Measurements from ENCODE around the gene IGSF3. TPM values are rescaled to one million over a fixed set of nuclear protein-coding genes. Genes with fewer than 3 reads are reported as not detected.

The IGSF3 gene
- total and polyA plus RNA-seq, 9 donors = 0.38 to 2.1 (median 1.0) TPM

GRCh38 chr1:116571215-116571919 is 96.2 kb downstream of the IGSF3 start:
- TF ChIP-seq CTCF (IDR thresholded peaks at IDR 0.05) (no peak), EP300 (IDR thresholded peaks at IDR 0.05) (no peak), POLR2A (IDR thresholded peaks at IDR 0.05) (no peak)
- Histone ChIP-seq H3K27me3 (no peaks in the 10 kb centered on the region), H3K27ac (peak overlapping the region; percentile 79 to 85), H3K4me3 (peak overlapping the region; percentile 97), H3K9me3 (no peaks in the 10 kb centered on the region), H3K36me3 (no peaks in the 10 kb centered on the region), H3K4me1 (ENCODE audit: insufficient read depth) (no peaks in the 10 kb centered on the region)
- peak in 1 of 5 donors; percentile 42 for DNase-seq
- intact Hi-C loops (cut with DNase I) = loop anchor here in 3 of 4 donors (5.0 kb wide), 3 partner anchors 199 to 486 kb away; partner anchors contain the start of gene ATP1A1 (in 1 of the 3)
- 5 to 8% (median 7%) methylated on average over 24 of the region's 24 CpGs for WGBS, 3 donors

- H3K4me1 ChIP-seq (ENCODE audit: insufficient read depth) = no peaks in the 10 kb centered on the region
- no peaks in the 10 kb centered on the region for H3K36me3 ChIP-seq
- intact Hi-C loops (cut with DNase I) = loop anchor here in 3 of 4 donors (5.0 kb wide), 3 partner anchors 198 to 487 kb away; partner anchors contain the start of gene ATP1A1 (in 1 of the 3)
- H3K27ac ChIP-seq = peak within 1 kb of the TSS; percentile 79 to 85
- peak; percentile 76 to 86 (median 80) for DNase-seq
- H3K4me3 ChIP-seq = peak within 1 kb of the TSS; percentile 97
- WGBS, 3 donors = 0 to 1% (median 0%) methylated on average over 70 to 90 of the region's 90 CpGs
- H3K9me3 ChIP-seq = no peaks in the 10 kb centered on the region
- H3K27me3 ChIP-seq = no peaks in the 10 kb centered on the region
- TF ChIP-seq CTCF (IDR thresholded peaks at IDR 0.05) (peak in 2 of 3 donors; percentile 38 to 45), EP300 (IDR thresholded peaks at IDR 0.05) (no peak), POLR2A (IDR thresholded peaks at IDR 0.05) (peak; percentile 28)
These were observed 96.9 kb downstream of the IGSF3 start, which contains the start of gene CD58 for GRCh38 chr1:116570358-116571214. Gene CD58 (minus strand): TSS chr1:116571026. CDS start chr1:116570972, 54 bp downstream.

GRCh38 chr1:116569776-116570357 is 97.7 kb downstream of the IGSF3 start:
- no peaks in the 10 kb centered on the region for H3K4me1 ChIP-seq (ENCODE audit: insufficient read depth)
- H3K27ac ChIP-seq = peak overlapping the region; percentile 79 to 85
- no peaks in the 10 kb centered on the region for H3K27me3 ChIP-seq
- peak overlapping the region; percentile 97 for H3K4me3 ChIP-seq
- intact Hi-C loops (cut with DNase I) = loop anchor here in 3 of 4 donors (5.0 kb wide), 3 partner anchors 198 to 487 kb away; partner anchors contain the start of gene ATP1A1 (in 1 of the 3)
- WGBS, 3 donors = 49 to 58% (median 52%) methylated on average over 22 of the region's 22 CpGs
- DNase-seq = peak; percentile 18 to 47 (median 31)
- TF ChIP-seq EP300 (IDR thresholded peaks at IDR 0.05) (no peak), CTCF (IDR thresholded peaks at IDR 0.05) (no peak), POLR2A (IDR thresholded peaks at IDR 0.05) (no peak)
- H3K9me3 ChIP-seq = no peaks in the 10 kb centered on the region
- H3K36me3 ChIP-seq = no peaks in the 10 kb centered on the region

- TF ChIP-seq CTCF (IDR thresholded peaks at IDR 0.05) = no peak
- TF ChIP-seq EP300 (IDR thresholded peaks at IDR 0.05) = no peak
- no peak for TF ChIP-seq POLR2A (IDR thresholded peaks at IDR 0.05)
- DNase-seq = no peak
- H3K36me3 ChIP-seq = no peaks in the 10 kb centered on the region
- intact Hi-C loops (cut with DNase I) = no loop called here
- H3K9me3 ChIP-seq = no peaks in the 10 kb centered on the region
- no peaks in the 10 kb centered on the region for H3K4me1 ChIP-seq (ENCODE audit: insufficient read depth)
- H3K27ac ChIP-seq = no peak overlapping the region
- H3K27me3 ChIP-seq = no peaks in the 10 kb centered on the region
- H3K4me3 ChIP-seq = no peak overlapping the region
These were observed 98.2 kb downstream of the IGSF3 start for GRCh38 chr1:116569381-116569670.
